B cell (primary cell): ENCODE results near the gene STX2. TPM values are rescaled to one million over a fixed set of nuclear protein-coding genes. Genes with fewer than 3 reads are reported as not detected.

Experiments used
- ATAC-seq: fragments of 200-7000 bp; cut with Tn5 transposase; one replicate; pipeline ENCODE4 v1.10.0; 2021; ENCODE audit warnings: low read depth, mild to moderate bottlenecking, moderate number of reproducible peaks, moderate library complexity
- CTCF ChIA-PET: fragments of 350-600 bp; sonication (Branson Sonifier 250); formaldehyde crosslinking; loops from one replicate; lab custom pipeline; 2021; ENCODE audit warnings: antibody characterized with exemption, inconsistent platforms; lab: Charles Lee
- POLR2A ChIA-PET: fragments of 350-600 bp; sonication (Branson Sonifier 250); formaldehyde crosslinking; loops from one replicate; lab custom pipeline; 2021; ENCODE audit warnings: antibody characterized with exemption; lab: Charles Lee
- DNase-seq: peaks from one replicate; pipeline ENCODE4 v3.0.0; 2013
- H2AFZ ChIP-seq: 2 replicates; pipeline ENCODE4 v1.6.1; 2012; ENCODE audit warnings: mild to moderate bottlenecking, low read depth, low read length; ENCODE audit not compliant: insufficient read depth, poor library complexity, severe bottlenecking
- H3K27ac ChIP-seq, 2 donors: 1 replicate in 1 of 2; 2 replicates in 1 of 2; pipeline ENCODE4 v1.5.1; 2012 to 2013; ENCODE audit warnings: low read length in 2 of 2, mild to moderate bottlenecking in 2 of 2, moderate library complexity in 1 of 2
- H3K27me3 ChIP-seq, 4 experiments: fragments of 200-600 bp in 1 of 4; sonication (generic) in 1 of 4; replicated peaks in 1 of 4; 1 replicate in 2 of 4; 2 replicates in 2 of 4; pipeline versions ENCODE4 v1.6.1 to v1.7.0; 2013 to 2016; ENCODE audit warnings: low read length in 3 of 4, mild to moderate bottlenecking in 2 of 4, mixed read lengths in 1 of 4, moderate library complexity in 1 of 4; ENCODE audit not compliant: insufficient read depth in 4 of 4, control insufficient read depth in 3 of 4; ENCODE audit errors: control extremely low read depth in 1 of 4
- H3K36me3 ChIP-seq, 2 experiments: replicated peaks in 1 of 2; 1 replicate in 1 of 2; 2 replicates in 1 of 2; pipeline versions ENCODE4 v1.6.1 to v1.7.1; 2013; ENCODE audit warnings: low read length in 1 of 2; ENCODE audit not compliant: insufficient read depth in 2 of 2, control insufficient read depth in 1 of 2; ENCODE audit errors: control extremely low read depth in 1 of 2, extremely low read depth in 1 of 2
- H3K4me1 ChIP-seq, 2 donors: fragments of 200-600 bp in 1 of 2; sonication (generic) in 1 of 2; 1 replicate in 1 of 2; 2 replicates in 1 of 2; pipeline versions ENCODE4 v1.5.1 to v1.6.1; 2013 to 2017; ENCODE audit warnings: low read length in 2 of 2; ENCODE audit not compliant: control insufficient read depth in 2 of 2, insufficient read depth in 2 of 2
- H3K4me2 ChIP-seq: replicated peaks from 2 replicates; pipeline ENCODE3; 2012; ENCODE audit warnings: mild to moderate bottlenecking, low read depth, low read length; ENCODE audit not compliant: poor library complexity, severe bottlenecking
- H3K4me3 ChIP-seq, 5 experiments: fragments of 200-600 bp in 1 of 5; sonication (generic) in 1 of 5; 1 replicate in 3 of 5; 2 replicates in 2 of 5; pipeline versions ENCODE4 v1.5.1 to v1.7.0; 2011 to 2016; ENCODE audit warnings: low read length in 4 of 5, mild to moderate bottlenecking in 4 of 5, low read depth in 2 of 5, control low read depth in 1 of 5, moderate library complexity in 1 of 5; ENCODE audit not compliant: insufficient read depth in 1 of 5; ENCODE audit errors: control extremely low read depth in 1 of 5, extremely low read depth in 1 of 5
- H3K79me2 ChIP-seq: fragments of 200-600 bp; sonication (generic); one replicate; pipeline ENCODE4 v1.6.0; 2016; ENCODE audit warnings: low read length; ENCODE audit not compliant: control insufficient read depth, insufficient read depth
- H3K9ac ChIP-seq: fragments of 200-600 bp; sonication (generic); 2 replicates; pipeline ENCODE4 v1.6.1; 2017; ENCODE audit warnings: mild to moderate bottlenecking, low read length, moderate library complexity
- H3K9me3 ChIP-seq, 3 donors: one replicate each; pipeline versions ENCODE4 v1.6.1 to v1.7.1; 2013; ENCODE audit warnings: low read length in 2 of 3; ENCODE audit not compliant: control insufficient read depth in 2 of 3, insufficient read depth in 1 of 3; ENCODE audit errors: control extremely low read depth in 1 of 3
- H4K20me1 ChIP-seq: 2 replicates; pipeline ENCODE4 v1.6.0; 2012; ENCODE audit warnings: mild to moderate bottlenecking, low read length; ENCODE audit not compliant: insufficient read depth, control insufficient read depth, poor library complexity, severe bottlenecking
- H3K27ac Mint-ChIP-seq: one replicate; pipeline ENCODE4 v1.8.0; 2021; ENCODE audit warnings: mixed read lengths
- H3K27me3 Mint-ChIP-seq: one replicate; pipeline ENCODE4 v1.8.0; 2021; ENCODE audit warnings: mixed read lengths
- H3K4me1 Mint-ChIP-seq: one replicate; pipeline ENCODE4 v1.8.0; 2021; ENCODE audit warnings: mixed read lengths
- H3K4me3 Mint-ChIP-seq: one replicate; pipeline ENCODE4 v1.8.0; 2021; ENCODE audit warnings: mixed read lengths
- H3K9me3 Mint-ChIP-seq: one replicate; pipeline ENCODE4 v1.8.0; 2022; ENCODE audit warnings: mixed read lengths; ENCODE audit not compliant: insufficient read depth
- CTCF ChIP-seq: fragments of 200-600 bp; IDR thresholded peaks from one replicate; pipeline ENCODE4 v1.8.0; 2022; ENCODE audit warnings: antibody characterized with exemption, mild to moderate bottlenecking
- EZH2 ChIP-seq: IDR thresholded peaks from 2 replicates; pipeline ENCODE4 v1.6.1; 2012; ENCODE audit warnings: borderline replicate concordance, low read depth, mild to moderate bottlenecking, moderate library complexity, low read length; ENCODE audit not compliant: insufficient read depth, poor library complexity, severe bottlenecking
- WGBS: methylation state at CpG from one replicate; pipeline ENCODE4 v1.1.5; 2013; ENCODE audit warnings: missing lambda C conversion rate; ENCODE audit not compliant: insufficient coverage; 5-methylcytosine and 5-hydroxymethylcytosine counted together
- intact Hi-C: fragments of 100-400 bp; cut with micrococcal nuclease; formaldehyde crosslinking; loops from one replicate; pipeline ENCODE4 v1.10.0; 2022
- polyA plus RNA-seq: library from polyadenylated mRNA; depleted of rRNA; stranded (reverse); fragments of >200 nt; gene quantifications from 2 replicates; pipeline ENCODE4 v1.2.3, GENCODE V29; 2012
- total RNA-seq, 2 donors: library from RNA; stranded (reverse); fragments of 120-200 nt in 1 of 2; gene quantifications; 1 replicate in 1 of 2; 2 replicates in 1 of 2; pipeline versions ENCODE4 v1.2.3 to v1.2.4, GENCODE V29; 2013 to 2022

The STX2 gene
- total and polyA plus RNA-seq, 2 donors (not counting 1 experiment from before 2014, with no cell fraction given): 12.7 to 19.8 TPM

GRCh38 chr12:130780880-130781575 is 58.0 kb downstream of the STX2 start:
- H3K4me3 Mint-ChIP-seq: no peak overlapping the region
- Histone ChIP-seq H3K4me1 (peaks cover 3 to 8% of the 10 kb centered on the region in 2 donors), H3K79me2 (no peaks in the 10 kb centered on the region), H3K9me3 (peaks cover 0 to 33% (median 18%) of the 10 kb centered on the region in 3 donors), H3K36me3 (no peaks in the 10 kb centered on the region), H3K27ac (no peak overlapping the region), H4K20me1 (no peaks in the 10 kb centered on the region), H3K9ac (no peak overlapping the region), H3K27me3 (peaks cover 0 to 18% (median 6%) of the 10 kb centered on the region in 4 experiments), H2AFZ (no peak overlapping the region), H3K4me3 (no peak overlapping the region), H3K4me2 (no peak overlapping the region)
- ChIA-PET CTCF (no interaction called here), POLR2A (no interaction called here)
- ATAC-seq: no peak
- no peak for DNase-seq
- 94% methylated on average over 20 of the region's 28 CpGs for WGBS
- intact Hi-C loops: no loop called here
- TF ChIP-seq CTCF (no peak), EZH2 (no peak)
- H3K4me1 Mint-ChIP-seq: peaks cover 5% of the 10 kb centered on the region
- peaks cover 28% of the 10 kb centered on the region for H3K27me3 Mint-ChIP-seq
- H3K27ac Mint-ChIP-seq: no peak overlapping the region
- H3K9me3 Mint-ChIP-seq: peaks cover 7% of the 10 kb centered on the region

GRCh38 chr12:130780325-130780724 is 58.7 kb downstream of the STX2 start:
- Histone ChIP-seq H3K79me2 (no peaks in the 10 kb centered on the region), H3K4me2 (no peak overlapping the region), H3K9me3 (peaks cover 0 to 28% (median 17%) of the 10 kb centered on the region in 3 donors), H3K36me3 (no peaks in the 10 kb centered on the region), H3K27ac (no peak overlapping the region), H3K4me3 (no peak overlapping the region), H3K27me3 (peaks cover 0 to 25% (median 9%) of the 10 kb centered on the region in 4 experiments), H4K20me1 (no peaks in the 10 kb centered on the region), H2AFZ (no peak overlapping the region), H3K9ac (no peak overlapping the region), H3K4me1 (peaks cover 5 to 13% of the 10 kb centered on the region in 2 donors)
- H3K4me1 Mint-ChIP-seq: peaks cover 10% of the 10 kb centered on the region
- no peak overlapping the region for H3K4me3 Mint-ChIP-seq
- no peak overlapping the region for H3K27ac Mint-ChIP-seq
- intact Hi-C loops: no loop called here
- H3K27me3 Mint-ChIP-seq: peaks cover 35% of the 10 kb centered on the region
- TF ChIP-seq EZH2 (no peak), CTCF (no peak)
- POLR2A ChIA-PET: no interaction called here
- H3K9me3 Mint-ChIP-seq: peaks cover 7% of the 10 kb centered on the region
- DNase-seq (no peak), ATAC-seq (no peak)
- CTCF ChIA-PET: no interaction called here
- WGBS: 95% methylated on average over 9 of the region's 10 CpGs
